ENCODE measurements around the gene CEP20.
"Not testable (repeated sequence)": the region's sequence is repeated elsewhere in the genome, so short reads cannot be mapped to it uniquely, and the experiment has no call there.

DNA sequence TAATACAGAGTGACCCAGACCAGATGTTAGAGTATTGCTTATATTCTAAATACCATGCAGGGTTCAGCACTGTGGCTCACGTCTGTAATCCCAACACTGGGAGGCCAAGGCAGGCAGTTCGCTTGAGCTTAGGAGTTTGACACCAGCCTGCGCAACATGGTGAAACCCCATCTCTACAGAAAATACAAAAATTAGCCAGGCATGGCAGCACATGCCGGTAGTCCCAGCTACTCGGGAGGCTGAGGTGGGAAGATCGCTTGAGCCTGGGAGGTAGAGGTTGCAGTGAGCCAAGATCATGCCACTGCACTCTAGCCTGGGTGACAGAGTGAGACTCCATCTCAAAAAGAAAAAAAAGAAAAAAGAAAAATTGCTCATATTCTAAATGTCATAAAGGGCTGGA, 37.8 kb downstream of the CEP20 start:
- TF ChIP-seq GATAD2B (conservative IDR thresholded peaks at IDR 0.05; ENCODE audit: low read depth); CTCF (IDR thresholded peaks at IDR 0.05 in 2 of 3, conservative IDR thresholded peaks at IDR 0.05 in 1 of 3; ENCODE audit: control insufficient read depth in 2 of 3, extremely low read depth in 1 of 3, insufficient read depth in 1 of 3, low read depth in 3 of 3, low read length in 3 of 3); POLR2A (IDR thresholded peaks at IDR 0.05; ENCODE audit: low read depth, low read length); SMAD1 (IDR thresholded peaks at IDR 0.05; ENCODE audit: low read depth, partially characterized antibody); SIN3A (IDR thresholded peaks at IDR 0.05; ENCODE audit: low read depth, low read length); ELK1 (IDR thresholded peaks at IDR 0.05; ENCODE audit: low read depth, low read length); SP1 (IDR thresholded peaks at IDR 0.05; ENCODE audit: low read depth, low read length); TCF7 (IDR thresholded peaks at IDR 0.05; ENCODE audit: borderline replicate concordance): not testable (repeated sequence)
